Muscle of back (tissue), 11 donors: ENCODE data around the gene TMEM179. TPM values are rescaled to one million over a fixed set of nuclear protein-coding genes. Genes with fewer than 3 reads are reported as not detected.

Source experiments
- DNase-seq, 3 donors: peaks; one replicate each; pipeline versions ENCODE4 v3.0.0 to v3.0.0-alpha.2; 2013
- polyA plus RNA-seq, 10 donors: library from polyadenylated mRNA; unstranded; fragments of 120-200 nt; gene quantifications; one replicate each; pipeline ENCODE4 v1.2.1, GENCODE V29; 2013; ENCODE audit not compliant: insufficient read length in 10 of 10

Gene TMEM179
- polyA plus RNA-seq, 10 donors = 0.39 to 1.7 (median 0.68) TPM

DNA sequence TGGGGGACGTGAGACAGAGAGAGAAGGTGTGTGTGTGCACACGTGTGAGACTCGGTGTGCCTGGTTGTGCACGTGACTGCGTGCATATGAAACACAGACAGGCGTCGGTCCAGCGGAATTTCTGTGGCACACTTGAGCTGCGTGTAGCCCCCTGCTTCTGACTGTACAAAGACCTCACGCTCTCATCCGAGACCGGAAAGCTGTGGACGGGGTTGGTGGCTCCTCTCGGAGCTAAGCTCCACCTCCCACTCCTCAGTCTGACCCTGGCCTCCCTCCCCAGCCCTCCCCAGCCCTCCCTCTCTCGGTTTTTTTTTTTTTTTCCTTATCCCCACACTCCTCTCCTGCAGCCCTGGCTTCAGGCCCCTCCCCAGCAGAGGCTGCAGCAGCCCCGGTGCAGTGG, 33.3 kb downstream of the TMEM179 start:
- DNase-seq = no peak

DNA sequence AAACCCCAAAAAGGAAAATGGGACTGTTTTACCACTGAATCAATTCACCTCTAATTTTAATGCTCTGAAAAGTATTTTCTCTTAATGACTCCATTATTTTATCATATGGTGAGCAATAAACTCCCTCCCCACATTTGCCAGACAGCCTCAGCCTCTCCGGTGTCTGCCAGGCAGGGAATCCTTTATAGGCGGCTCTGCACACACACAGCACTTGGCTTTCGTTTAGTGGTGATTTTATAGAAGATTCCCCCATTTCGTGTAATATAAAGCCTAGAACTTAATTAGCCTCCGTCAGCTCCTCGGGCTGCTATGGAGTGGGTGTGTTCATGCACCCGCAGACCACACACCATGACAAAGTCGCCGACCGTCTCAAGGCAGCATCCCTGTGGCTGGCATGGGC, 35.1 kb downstream of the TMEM179 start:
- DNase-seq = no peak

DNA sequence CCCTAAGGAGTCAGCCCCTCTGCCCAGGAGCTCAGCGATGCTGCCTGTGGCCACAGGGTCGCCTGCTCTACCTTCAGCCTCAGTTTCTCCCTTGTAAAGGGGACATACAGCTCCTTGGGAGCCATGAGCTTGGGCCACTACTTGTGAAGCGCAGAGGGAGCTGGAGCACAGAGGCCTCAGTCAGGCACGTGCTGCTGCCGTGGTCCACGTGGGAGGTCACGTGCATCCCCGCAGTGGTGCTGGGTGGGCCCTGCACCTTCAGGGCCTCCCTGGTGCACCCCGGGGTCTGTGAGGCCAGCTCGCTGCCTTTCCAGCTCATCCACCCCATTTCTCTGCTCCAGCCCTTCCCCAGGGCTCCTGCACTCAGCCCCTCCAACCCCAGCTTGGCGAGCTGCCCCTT, 36.0 kb downstream of the TMEM179 start:
- no peak for DNase-seq

DNA sequence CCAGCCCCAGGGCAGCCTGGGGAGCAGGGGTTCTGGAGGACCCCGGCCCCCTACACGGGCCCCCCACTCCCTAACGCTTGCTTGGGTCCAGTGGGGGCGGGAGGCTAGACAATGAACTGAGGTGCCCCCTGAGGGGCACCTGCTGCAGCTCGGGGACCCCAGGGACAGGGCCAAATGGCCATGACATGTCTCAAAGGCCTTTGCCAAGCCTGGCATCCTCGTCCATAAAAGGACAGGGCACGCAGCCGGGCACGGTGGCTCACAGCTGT, 36.7 kb downstream of the TMEM179 start:
- no peak for DNase-seq

DNA sequence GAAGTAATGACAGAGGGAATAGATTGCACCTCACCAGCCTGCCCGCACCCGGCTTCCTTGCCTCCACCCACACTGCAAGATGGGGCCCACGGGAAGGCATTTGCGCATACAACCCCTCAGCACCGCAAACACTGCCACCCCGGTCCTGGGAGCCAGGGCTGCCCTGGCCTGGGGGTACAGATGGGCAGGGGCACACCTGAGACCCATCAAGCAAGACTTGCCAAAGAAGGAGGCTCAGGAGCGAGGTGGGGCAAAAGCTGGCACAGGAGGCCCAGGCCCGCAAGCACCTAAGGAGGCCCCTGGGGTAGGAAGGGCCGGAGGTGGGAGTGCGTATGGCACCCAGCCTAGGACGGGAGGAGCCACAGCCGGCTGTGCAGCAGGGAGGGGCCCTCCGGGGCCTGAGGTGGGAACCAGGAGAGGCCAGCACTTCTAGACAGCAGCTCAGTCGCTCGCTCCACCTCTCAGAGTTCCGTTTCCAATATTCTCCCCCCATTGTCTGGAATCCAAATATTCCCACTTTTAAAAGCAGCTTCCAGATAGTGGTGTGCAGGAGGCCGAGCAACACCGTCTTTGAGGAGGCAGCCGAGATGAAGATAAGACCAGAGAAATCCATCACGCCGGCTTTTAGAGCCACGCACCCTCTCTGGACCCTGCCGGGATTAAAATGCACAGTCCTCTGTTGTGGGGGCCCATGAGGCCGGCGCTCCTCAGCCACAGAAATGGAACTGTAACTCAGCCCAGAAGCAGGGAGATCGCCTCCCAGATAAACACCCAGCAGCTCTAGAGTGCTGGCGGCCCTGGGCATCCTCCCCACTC, 37.2 kb downstream of the TMEM179 start:
- DNase-seq = no peak

DNA sequence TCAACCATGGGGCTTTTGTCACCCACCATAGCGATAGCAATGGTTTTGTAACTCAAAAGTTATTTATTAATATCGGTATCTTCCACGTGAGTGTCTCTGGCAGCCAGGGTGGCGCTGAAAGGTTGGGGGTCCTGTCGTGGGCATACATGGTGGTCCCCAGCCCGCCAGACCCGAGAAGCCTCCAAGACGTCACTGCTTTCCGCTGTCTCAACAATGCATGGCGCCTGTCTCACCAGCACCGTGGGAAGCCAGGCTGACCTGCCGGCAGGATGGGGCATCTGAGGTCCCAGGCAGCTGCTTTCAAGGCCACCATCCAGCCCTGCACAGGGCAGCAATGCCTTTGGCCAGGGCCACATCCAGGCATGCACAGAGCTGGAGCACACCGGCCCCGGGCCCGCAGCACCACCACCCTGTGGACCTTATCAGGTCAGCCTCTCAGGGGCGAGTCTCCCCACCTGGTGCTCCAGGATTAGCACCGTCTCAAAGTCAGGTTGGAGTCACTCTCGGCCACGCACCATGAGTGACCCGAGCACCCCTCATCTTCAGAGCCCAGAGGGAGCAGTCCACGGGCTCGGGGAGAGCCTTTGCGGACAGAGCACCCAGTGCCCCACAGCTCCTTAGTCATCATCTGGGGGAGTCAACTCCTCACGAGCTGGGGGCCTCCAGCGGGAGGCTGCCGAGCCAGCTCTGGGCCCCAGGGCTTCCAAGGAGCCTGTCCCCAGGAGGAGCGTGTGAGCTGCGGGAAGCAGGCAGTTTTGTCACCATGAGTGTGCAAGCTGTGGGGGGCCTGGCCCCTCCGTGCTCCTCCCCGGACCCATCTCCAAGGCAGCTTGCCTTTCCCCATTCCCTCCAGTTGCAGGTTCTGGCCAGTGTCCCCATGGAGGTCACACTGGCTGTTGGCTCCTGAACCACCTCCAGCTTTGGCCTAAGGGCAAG, 39.6 kb downstream of the TMEM179 start:
- no peak for DNase-seq

DNA sequence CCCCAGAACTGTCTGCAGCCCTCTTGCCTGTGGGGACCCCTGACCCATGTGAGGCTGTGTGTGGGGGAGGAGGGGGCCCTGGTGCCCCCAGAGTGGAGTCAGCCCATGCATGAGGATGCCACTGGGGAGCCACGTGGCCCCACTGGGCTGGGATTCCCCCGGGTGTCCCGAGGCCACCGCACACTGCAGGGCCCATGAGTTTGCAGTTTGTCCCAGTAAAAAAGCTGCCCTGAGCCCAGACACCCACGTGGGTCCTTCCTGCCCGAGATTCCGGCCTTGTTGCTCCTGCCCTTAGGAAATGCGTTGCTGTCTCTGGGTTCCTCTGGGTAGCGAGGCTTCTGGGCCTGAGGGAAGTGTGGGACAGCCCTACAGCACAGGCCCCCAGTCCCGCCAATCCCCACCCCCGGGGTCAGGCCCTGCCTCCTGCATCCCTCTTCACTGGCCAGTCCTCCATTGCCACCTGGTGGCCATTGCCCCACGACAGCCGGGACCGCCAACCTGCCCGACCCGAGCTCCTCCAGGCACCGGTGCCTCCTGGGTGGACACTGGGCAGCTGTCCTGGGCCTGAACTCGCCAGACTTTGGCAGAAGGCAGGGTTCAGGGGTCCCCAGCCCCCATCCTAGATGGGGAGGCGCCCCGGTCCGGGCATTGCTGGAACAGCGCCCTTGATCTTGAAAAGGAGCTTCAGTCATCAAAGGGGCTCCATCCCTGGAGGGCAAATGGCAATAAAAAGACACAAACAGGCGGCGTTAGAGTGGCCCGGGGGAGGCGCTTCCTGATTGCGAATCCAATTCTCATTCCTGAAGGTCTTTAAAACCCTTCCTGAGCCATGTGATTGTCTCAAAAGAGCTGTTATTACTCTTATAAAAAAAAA, 40.6 kb downstream of the TMEM179 start:
- peak in 2 of 3 donors; percentile 66 to 83 for DNase-seq

DNA sequence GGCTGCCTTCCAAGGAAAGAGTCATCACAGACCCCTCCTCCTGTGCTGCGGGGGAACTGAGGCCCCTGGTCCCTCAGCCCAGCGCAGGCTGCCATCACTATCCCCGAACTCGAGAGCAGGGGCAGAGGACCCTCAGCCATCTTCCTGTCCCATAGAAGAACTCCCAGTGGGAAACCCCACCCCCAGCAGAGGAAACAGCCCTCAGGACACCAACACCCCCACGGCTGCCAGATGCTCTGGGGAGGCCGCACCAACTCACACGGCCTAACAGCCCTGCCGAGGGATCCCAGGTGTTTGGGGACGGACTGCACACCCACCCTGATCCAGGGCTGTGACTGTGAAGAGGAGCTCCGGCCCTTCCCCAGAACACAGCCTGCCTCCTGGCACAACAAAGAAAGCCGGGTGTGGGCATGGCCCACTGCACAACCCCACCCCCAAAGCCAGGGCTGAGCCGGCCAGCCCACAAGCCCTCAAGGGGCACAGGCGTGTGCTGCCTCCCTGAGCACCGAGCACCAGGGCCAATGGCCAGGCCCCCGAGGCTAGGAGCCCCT, 41.3 kb downstream of the TMEM179 start:
- no peak for DNase-seq

DNA sequence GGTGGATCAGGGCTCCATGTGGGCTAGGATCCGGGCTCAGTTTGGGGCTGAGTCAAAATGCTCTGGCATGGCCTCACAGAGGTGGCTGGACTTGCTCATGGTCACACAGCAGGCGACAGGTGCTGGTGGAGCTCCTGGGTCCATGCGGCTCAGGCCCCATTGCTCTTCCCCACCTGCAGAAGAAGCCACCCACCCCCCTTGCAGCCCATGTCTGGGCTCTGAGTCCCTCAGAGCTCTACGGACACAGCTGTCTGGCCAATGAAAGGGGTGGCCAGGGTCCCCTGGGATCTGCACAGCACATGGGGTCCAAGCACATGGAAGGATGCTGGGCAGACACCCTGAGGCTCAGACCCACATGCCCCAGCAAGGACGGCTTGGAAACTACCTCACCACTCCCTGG, 42.0 kb downstream of the TMEM179 start:
- no peak for DNase-seq

DNA sequence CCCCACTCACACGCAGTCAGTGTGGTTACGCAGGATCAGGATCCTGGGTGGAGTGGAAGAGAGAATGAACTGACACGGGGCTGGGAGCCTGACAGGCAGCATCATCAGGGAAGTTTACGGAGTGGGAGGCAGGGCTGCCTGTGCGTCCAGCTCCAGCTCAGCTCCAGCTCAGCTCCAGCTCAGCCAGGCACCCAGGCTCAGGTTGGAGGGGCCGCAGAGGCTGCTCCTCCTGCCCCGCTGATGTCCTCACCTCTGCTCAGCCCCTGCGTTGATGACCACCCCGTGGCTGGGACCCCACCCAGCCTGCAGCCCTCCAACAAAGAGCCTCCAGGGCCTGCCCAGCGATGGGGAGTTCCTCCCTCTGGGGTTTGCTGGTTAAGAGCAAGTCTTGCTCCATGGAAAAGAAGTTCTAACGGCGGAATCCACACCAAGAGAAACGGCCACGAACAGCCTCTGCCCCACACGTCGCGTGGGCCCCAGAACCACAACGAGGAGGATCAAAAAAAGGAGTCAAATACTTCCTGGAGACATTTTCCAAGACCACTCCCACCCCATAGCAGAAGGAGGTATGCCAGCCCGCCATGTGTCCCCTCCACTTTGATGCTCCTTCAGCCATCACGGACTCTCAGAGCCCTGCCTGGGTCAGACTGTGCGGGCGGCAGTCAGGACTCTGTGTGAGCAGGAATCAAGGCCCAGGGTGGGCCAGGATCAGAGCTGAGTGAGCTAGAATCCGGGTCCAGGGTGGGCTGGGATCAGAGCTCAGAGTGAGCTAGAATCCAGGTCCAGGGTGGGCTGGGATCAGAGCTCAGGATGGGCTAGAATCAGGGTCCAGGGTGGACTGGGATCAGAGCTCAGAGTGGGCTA, 42.7 kb downstream of the TMEM179 start:
- DNase-seq = no peak

DNA sequence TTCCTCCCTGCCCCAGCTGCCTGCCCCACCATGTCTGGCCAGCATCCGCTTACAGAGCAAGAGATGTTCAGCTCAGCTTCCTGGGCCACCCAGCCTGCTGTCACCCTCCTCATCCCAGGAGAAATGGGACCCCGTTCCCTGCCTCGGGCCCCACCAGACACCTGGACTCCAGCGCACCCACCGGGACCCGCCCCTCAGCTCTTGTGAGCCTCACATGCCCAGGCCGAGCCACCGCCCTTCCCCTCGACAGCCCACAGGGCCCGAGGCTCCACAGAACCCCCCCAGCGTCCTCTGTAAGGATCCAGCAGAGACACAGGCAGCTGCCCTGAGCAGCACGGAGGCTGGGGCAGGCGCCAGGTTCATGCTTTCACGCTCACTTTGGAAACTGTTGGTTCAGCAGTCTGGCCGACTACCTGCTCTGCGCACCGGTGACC, 43.4 kb downstream of the TMEM179 start:
- no peak for DNase-seq

DNA sequence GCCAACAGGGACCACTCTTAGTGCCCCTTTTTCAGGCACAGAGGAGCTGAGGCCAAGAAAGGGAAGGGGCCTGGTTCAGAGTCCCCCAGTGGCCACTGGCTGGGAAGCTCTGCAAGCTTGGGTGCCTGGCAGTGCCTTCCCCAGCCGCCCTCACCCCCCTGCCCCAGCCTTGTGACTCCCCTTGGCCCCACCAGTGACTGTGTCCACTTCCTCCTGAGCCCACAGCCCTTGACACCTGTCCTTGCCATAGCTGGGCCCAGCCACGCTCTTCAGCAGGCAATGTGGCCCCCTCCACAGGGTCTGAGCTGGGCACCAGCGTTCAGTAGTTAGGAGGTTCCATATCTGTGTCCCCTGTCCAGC, 44.0 kb downstream of the TMEM179 start:
- no peak for DNase-seq

DNA sequence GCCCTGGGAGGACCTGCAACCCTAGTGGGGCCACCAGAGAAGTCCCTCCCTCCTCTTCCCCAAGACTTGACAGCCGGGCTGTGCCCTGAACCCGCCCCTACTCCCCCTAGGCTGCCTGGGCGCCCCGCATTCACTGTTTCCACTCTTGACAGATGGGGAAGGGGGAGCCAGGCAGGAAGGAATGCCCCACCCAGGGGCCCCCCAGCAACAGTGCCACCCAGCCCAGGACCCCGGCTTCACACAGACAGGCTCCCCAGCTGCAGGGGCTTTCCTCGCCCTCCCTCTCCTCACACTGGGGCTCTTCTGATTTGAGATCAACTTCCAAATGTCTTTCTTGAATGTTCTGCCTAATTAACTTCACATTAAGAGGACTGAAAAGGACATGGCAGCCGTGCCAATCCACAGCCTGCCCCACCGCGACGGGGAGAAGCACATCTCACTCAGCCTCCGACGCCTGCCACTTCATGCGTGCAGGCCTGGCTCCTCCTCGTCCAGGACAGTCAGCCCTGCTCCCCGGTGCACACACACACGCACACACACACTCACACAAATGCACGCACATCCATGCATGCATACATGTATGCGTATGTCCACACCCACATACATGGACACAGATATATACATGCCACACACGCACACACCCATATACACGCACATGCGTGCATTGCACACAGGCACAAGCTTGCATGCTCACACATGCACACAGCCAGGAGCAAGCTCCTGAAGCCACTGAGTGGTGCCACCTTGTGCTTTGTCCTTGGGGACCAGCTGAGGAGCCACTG, 44.6 kb downstream of the TMEM179 start:
- no peak for DNase-seq

DNA sequence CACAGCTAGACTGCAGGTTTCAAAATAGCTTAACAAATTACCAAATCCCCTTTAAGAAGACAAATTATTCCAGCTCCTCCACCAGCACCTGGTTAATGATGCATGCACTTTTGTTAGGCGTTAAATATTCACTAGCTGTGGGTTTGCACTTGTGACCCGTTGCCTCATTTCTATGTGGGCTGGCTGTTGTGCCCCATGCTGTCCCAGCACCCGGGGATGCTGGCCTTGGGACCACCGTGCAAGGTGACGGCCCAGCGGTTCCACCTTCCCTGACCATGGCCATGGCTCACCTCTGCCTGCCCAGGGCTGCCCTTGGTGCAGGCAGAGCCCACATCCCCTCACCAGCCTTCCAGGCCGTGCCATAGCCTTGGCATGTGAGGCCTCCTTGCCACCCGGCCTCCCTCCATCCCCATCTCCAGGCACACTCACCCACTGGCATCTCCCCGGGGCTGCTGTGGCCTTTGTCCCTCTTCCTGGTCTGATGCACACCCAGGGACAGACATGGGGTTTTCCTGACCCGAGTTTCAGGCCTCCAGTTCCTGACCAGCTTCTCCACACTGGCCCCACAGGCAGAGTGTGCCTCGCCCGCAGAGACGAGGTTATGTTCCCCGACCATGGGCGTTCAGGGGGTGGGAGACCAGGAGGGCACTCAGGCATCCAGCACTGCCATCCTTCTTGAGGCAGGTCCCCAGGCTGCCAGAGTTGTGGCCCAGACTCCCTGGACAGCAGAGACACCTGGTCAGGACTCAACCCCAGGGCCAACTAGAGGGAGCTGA, 45.4 kb downstream of the TMEM179 start:
- DNase-seq = no peak

DNA sequence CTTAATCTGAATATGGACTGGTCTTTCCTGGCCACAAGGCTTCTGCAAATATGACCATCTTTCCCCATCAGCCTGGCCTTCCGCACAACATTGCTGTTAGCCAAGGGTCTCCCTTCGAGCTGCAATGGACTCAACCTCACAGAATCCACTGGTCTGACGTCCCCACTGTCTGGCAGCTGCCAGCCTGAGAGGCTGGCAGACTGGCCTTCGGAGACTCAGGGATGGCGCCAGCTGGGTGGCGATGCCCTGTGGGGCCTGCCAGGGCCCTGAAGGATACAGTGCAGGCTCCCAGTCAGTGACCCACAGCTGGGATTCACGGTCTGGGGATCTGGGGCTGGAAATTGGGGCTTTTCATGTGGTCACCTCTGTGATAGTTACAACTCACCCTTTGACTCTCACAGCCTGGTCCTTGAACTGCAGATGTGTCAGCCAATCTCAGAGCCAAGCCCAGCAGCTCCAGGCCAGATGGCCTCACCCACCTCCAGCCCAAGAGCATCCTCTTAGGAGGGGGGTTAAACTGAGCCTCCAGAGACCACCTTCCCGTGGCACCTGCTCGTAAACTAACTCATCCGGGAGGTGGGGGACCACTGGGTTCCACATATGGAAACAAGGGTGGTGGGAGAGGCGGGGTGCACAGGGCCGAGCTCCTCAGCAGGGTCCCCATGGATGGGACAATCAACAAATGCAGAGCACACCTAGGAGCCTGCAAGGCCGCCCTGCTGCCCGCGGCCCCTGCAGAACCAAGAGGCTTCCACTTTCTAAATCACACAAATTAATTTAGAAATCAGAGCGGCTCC, 46.1 kb downstream of the TMEM179 start:
- DNase-seq = no peak

DNA sequence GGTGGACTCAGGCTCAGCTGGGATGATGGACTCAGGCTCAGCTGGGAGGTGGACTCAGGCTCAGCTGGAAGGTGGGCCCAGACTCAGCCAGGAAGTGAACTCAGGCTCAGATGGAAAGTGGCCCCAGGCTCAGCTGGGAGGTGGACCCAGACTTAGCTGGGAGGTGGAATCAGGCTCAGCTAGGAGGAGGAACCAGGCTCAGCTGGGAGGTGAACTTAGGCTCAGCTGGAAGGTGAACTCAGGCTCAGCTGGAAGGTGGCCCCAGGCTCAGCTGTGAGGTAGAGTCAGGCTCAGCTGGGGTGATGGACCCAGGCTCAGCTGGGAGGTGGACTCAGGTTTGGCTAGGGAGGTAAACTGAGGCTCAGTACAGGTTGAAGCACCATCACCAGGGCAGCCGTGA, 46.8 kb downstream of the TMEM179 start:
- DNase-seq = no peak

DNA sequence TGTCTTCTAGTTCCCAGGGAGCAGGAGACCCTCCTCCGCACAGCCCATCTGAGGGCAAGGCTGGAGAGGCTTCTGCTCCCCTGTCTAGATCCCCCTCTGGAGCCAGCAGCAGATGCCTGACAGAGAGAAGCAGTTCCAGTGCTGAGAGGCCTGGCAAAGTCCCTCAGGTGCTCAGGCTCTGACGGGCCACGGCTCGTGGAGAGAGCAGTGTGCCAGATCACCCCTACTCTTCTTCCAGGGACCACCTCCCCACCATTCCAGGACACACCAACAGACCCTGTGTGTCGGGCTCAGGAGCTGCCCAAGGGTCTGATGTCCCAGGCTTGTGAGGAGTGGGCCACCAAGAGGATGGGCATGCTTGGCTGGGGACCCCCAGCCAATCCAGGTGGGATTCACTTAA, 47.5 kb downstream of the TMEM179 start:
- no peak for DNase-seq

DNA sequence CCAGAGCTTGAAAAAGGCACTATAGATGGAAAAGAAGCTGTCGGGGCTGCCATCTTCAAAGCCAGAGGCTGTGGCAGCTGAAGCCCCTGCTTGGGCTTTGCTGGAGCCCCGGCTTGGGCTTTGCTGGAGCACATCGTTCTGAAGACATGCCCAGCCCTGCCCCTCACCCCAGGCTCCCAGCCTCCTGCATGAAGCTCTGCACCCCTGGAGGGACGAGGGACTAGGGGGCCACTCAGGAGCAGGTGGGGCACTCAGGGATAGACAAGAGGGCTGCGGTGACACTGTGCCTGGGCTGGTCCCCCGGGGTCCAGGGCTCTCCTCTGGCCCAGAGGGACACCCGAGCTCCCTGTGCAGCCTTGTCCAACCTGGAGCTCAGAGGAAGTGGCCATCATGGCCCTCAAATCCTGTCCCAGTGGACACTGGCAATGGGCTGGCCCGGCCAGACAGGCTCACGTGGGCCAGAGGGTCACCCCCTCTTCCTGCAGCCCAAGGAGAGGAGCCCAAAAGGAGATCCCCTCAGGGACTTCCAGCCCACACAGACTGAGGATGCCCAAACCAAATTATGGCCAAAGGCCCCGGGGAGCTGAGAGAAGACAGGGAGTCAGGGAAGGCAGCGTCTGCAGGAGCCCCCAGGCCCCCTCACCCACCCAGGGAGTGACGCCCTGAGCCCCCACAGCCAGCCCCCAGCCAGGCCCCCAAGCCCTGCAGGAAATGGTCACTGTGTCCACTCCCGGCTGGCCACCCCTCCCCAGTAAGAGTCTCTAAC, 48.1 kb downstream of the TMEM179 start:
- DNase-seq = no peak
